ENCODE results near the gene SCN4B.

Gene SCN4B

GRCh38 chr11:118135051-118135795 is 17.4 kb downstream of the SCN4B start:
- no peak for DNase-seq (ENCODE audit: extremely low read depth in 1 of 2, low read depth in 1 of 2)

GRCh38 chr11:118133816-118134215 is 18.8 kb downstream of the SCN4B start:
- DNase-seq (ENCODE audit: extremely low read depth in 1 of 2, low read depth in 1 of 2): no peak

GRCh38 chr11:118132385-118133151 is 20.1 kb downstream of the SCN4B start:
- no peak for DNase-seq (ENCODE audit: extremely low read depth in 1 of 2, low read depth in 1 of 2)

GRCh38 chr11:118129471-118130172 is 23.0 kb downstream of the SCN4B start:
- no peak for DNase-seq (ENCODE audit: extremely low read depth in 1 of 2, low read depth in 1 of 2)

- no peak for DNase-seq (ENCODE audit: extremely low read depth in 1 of 2, low read depth in 1 of 2)
These were observed 23.7 kb downstream of the SCN4B start for GRCh38 chr11:118128721-118129470.

- no peak for DNase-seq (ENCODE audit: extremely low read depth in 1 of 2, low read depth in 1 of 2)
These were observed 24.3 kb downstream of the SCN4B start for GRCh38 chr11:118128310-118128709.

GRCh38 chr11:118126082-118126838 is 26.4 kb downstream of the SCN4B start:
- no peak for DNase-seq (ENCODE audit: extremely low read depth in 1 of 2, low read depth in 1 of 2)

- DNase-seq (ENCODE audit: extremely low read depth in 1 of 2, low read depth in 1 of 2): no peak
These were observed 27.6 kb downstream of the SCN4B start for GRCh38 chr11:118124929-118125535.

GRCh38 chr11:118120793-118121192 is 31.8 kb downstream of the SCN4B start:
- DNase-seq (ENCODE audit: extremely low read depth in 1 of 2, low read depth in 1 of 2): no peak

- no peak for DNase-seq (ENCODE audit: extremely low read depth in 1 of 2, low read depth in 1 of 2)
These were observed 34.6 kb downstream of the SCN4B start for GRCh38 chr11:118117790-118118601.

- no peak for DNase-seq (ENCODE audit: extremely low read depth in 1 of 2, low read depth in 1 of 2)
These were observed 37.6 kb downstream of the SCN4B start for GRCh38 chr11:118115048-118115447.

GRCh38 chr11:118114266-118114665 is 38.4 kb downstream of the SCN4B start:
- no peak for DNase-seq (ENCODE audit: extremely low read depth in 1 of 2, low read depth in 1 of 2)

- no peak for DNase-seq (ENCODE audit: extremely low read depth in 1 of 2, low read depth in 1 of 2)
These were observed 39.8 kb downstream of the SCN4B start for GRCh38 chr11:118112711-118113430.

- DNase-seq (ENCODE audit: extremely low read depth in 1 of 2, low read depth in 1 of 2): no peak
These were observed 40.9 kb downstream of the SCN4B start for GRCh38 chr11:118111744-118112035.

GRCh38 chr11:118111019-118111743 is 41.4 kb downstream of the SCN4B start:
- no peak for DNase-seq (ENCODE audit: extremely low read depth in 1 of 2, low read depth in 1 of 2)

GRCh38 chr11:118109231-118109630 is 43.4 kb downstream of the SCN4B start:
- no peak for DNase-seq (ENCODE audit: extremely low read depth in 1 of 2, low read depth in 1 of 2)

- DNase-seq (ENCODE audit: extremely low read depth in 1 of 2, low read depth in 1 of 2): no peak
These were observed 44.1 kb downstream of the SCN4B start for GRCh38 chr11:118108513-118108912.

GRCh38 chr11:118106789-118107335 is 45.8 kb downstream of the SCN4B start:
- DNase-seq (ENCODE audit: extremely low read depth in 1 of 2, low read depth in 1 of 2): no peak
